Mucosa of rectum (tissue), 2 donors: ENCODE data around the gene MARCHF2.

Experiments used
- H3K27ac ChIP-seq, 2 donors: one replicate each; pipeline ENCODE4 v1.7.0; 2013; ENCODE audit warnings: inconsistent platforms in 2 of 2, low read depth in 2 of 2, low read length in 2 of 2
- H3K27me3 ChIP-seq, 2 donors: one replicate each; pipeline ENCODE4 v1.7.0; 2013; ENCODE audit warnings: low read length in 2 of 2; ENCODE audit not compliant: control insufficient read depth in 2 of 2, insufficient read depth in 2 of 2
- H3K36me3 ChIP-seq, 2 donors: one replicate each; pipeline ENCODE4 v1.7.0; 2013; ENCODE audit warnings: low read length in 2 of 2; ENCODE audit not compliant: control insufficient read depth in 2 of 2, insufficient read depth in 2 of 2
- H3K4me1 ChIP-seq, 2 donors: one replicate each; pipeline ENCODE4 v1.7.0; 2013; ENCODE audit warnings: low read length in 2 of 2, mild to moderate bottlenecking in 1 of 2; ENCODE audit not compliant: control insufficient read depth in 2 of 2, insufficient read depth in 2 of 2
- H3K4me3 ChIP-seq, 2 donors: one replicate each; pipeline ENCODE4 v1.7.0; 2013; ENCODE audit warnings: low read length in 2 of 2
- H3K9ac ChIP-seq, 2 donors: one replicate each; pipeline ENCODE4 v1.7.0; 2013; ENCODE audit warnings: low read length in 2 of 2, low read depth in 1 of 2, mild to moderate bottlenecking in 1 of 2
- H3K9me3 ChIP-seq, 2 donors: one replicate each; pipeline ENCODE4 v1.7.0; 2013; ENCODE audit warnings: low read length in 2 of 2; ENCODE audit not compliant: control insufficient read depth in 2 of 2
- donor health status: healthy.
- donor health status: Normal muscosa, but diverticular disease.

MARCHF2 gene

DNA sequence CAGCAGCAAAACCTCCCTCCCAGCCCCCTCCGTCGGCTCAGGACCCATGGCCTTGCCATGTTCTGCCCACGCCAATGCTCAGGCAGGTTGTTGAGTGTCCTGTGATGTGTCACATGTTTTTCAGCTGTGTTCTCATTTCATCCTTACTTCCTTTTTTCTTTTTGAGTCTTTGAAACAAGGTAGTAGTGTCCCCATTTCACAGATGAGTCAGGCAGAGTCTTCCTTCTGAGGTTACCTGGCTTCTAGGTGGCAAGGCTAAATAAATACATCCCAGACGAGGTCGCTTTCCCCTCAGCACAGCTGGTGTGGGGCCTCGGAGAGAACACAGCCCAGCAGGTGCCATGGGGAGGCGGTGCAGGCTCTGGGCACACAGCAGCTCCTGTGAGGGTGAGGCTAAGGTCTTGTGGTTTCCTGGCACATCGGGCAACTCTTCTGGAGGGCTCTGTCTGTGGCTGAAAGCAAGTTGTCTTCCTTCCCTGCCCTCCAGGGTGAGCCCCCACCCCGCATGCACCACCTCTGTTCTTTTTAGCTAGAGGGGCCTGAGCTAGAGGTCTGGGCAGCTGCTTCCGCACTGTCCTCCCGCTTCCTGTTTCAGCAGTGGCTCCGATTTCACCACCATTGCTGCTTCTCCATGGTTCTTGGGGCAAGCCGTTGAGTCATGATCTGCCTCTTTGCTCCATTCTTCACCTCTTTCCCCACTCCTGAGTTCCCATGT, 74.2 kb downstream of the MARCHF2 start:
- no peak overlapping the region for H3K9ac ChIP-seq
- H3K36me3 ChIP-seq = peaks cover 47 to 59% of the 10 kb centered on the region in 2 donors

DNA sequence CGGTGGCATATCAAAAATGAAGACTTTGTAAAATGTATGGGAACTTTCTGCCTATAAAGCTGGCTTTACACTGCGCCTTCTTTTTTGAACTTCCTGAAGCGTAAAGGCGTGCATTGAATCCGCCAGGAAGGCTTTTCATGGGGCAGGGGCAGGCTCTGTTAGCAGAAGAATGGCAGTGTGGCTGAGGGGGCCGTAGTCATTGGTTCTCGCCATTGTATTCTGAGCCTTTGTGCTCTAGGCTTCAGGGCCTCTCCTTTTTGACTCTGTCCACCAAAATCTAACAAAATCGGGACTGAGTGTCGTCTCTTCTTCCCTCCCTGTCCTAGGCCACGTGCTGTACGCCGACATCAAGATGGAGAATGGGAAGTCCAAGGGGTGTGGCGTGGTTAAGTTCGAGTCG, 75.3 kb downstream of the MARCHF2 start:
- Histone ChIP-seq H3K27me3 (no peaks in the 10 kb centered on the region), H3K36me3 (peaks cover 43 to 50% of the 10 kb centered on the region in 2 donors), H3K4me3 (no peak overlapping the region), H3K4me1 (peaks cover 0 to 4% of the 10 kb centered on the region in 2 donors), H3K27ac (no peak overlapping the region), H3K9ac (no peak overlapping the region), H3K9me3 (no peaks in the 10 kb centered on the region)

More for the DNA sequence above, 74.2 kb downstream of the MARCHF2 start:
- H3K27ac ChIP-seq = peak overlapping the region; percentile 9 to 46
- no peaks in the 10 kb centered on the region for H3K27me3 ChIP-seq
- H3K4me1 ChIP-seq = peaks cover 0 to 4% of the 10 kb centered on the region in 2 donors
- H3K9me3 ChIP-seq = no peaks in the 10 kb centered on the region
- no peak overlapping the region for H3K4me3 ChIP-seq
